Astrocyte (in vitro differentiated cells and primary cell): Measurements from ENCODE around the gene SOHLH1. TPM values are rescaled to one million over a fixed set of nuclear protein-coding genes. Genes with fewer than 3 reads are reported as not detected.

Experiments
- DNase-seq: peaks from one replicate; pipeline ENCODE4 v3.0.0-alpha.2; 2010; ENCODE audit warnings: low read depth
- FAIRE-seq: peaks from 2 replicates; lab custom pipeline; 2011; peaks lifted over from hg19 to GRCh38; lab: Jason Lieb, UNC
- H2AFZ ChIP-seq: 2 replicates; pipeline ENCODE4 v1.6.0; 2012; ENCODE audit warnings: low read depth, low read length, inconsistent platforms
- H3K27ac ChIP-seq: 2 replicates; pipeline ENCODE4 v1.5.1; 2011; ENCODE audit warnings: low read depth, low read length, inconsistent platforms
- H3K27me3 ChIP-seq: 2 replicates; pipeline ENCODE4 v1.6.0; 2011; ENCODE audit warnings: low read length, inconsistent platforms; ENCODE audit not compliant: insufficient read depth
- H3K36me3 ChIP-seq: 2 replicates; pipeline ENCODE4 v1.5.1; 2011; ENCODE audit warnings: low read length, inconsistent platforms; ENCODE audit not compliant: insufficient read depth
- H3K4me1 ChIP-seq: 2 replicates; pipeline ENCODE4 v1.5.1; 2011; ENCODE audit warnings: low read length, inconsistent platforms; ENCODE audit not compliant: insufficient read depth
- H3K4me2 ChIP-seq: 2 replicates; pipeline ENCODE4 v1.6.0; 2012; ENCODE audit warnings: low read length, inconsistent platforms
- H3K4me3 ChIP-seq: 2 replicates; pipeline ENCODE4 v1.5.1; 2011; ENCODE audit warnings: low read depth, mild to moderate bottlenecking, low read length, inconsistent platforms; ENCODE audit not compliant: insufficient read depth
- H3K79me2 ChIP-seq: 2 replicates; pipeline ENCODE4 v1.6.0; 2012; ENCODE audit warnings: mild to moderate bottlenecking, low read length, inconsistent platforms; ENCODE audit not compliant: insufficient read depth
- H3K9ac ChIP-seq: 2 replicates; pipeline ENCODE4 v1.6.0; 2012; ENCODE audit warnings: mild to moderate bottlenecking, low read length, inconsistent platforms
- H3K9me3 ChIP-seq: 2 replicates; pipeline ENCODE4 v1.5.1; 2012; ENCODE audit warnings: low read depth, mild to moderate bottlenecking, low read length, inconsistent platforms; ENCODE audit not compliant: insufficient read depth
- H4K20me1 ChIP-seq: 2 replicates; pipeline ENCODE4 v1.6.0; 2012; ENCODE audit warnings: low read length, inconsistent platforms; ENCODE audit not compliant: insufficient read depth
- H3K27ac Mint-ChIP-seq: one replicate; pipeline ENCODE4 v1.8.0; 2021; ENCODE audit warnings: mild to moderate bottlenecking, mixed read lengths; ENCODE audit not compliant: unreplicated experiment
- H3K27me3 Mint-ChIP-seq: one replicate; pipeline ENCODE4 v1.8.0; 2021; ENCODE audit warnings: low read depth, mixed read lengths; ENCODE audit not compliant: unreplicated experiment
- H3K36me3 Mint-ChIP-seq: one replicate; pipeline ENCODE4 v1.8.0; 2021; ENCODE audit warnings: low read depth, mixed read lengths; ENCODE audit not compliant: unreplicated experiment
- H3K4me1 Mint-ChIP-seq: one replicate; pipeline ENCODE4 v1.8.0; 2021; ENCODE audit warnings: low read depth, mixed read lengths; ENCODE audit not compliant: unreplicated experiment
- H3K4me3 Mint-ChIP-seq: one replicate; pipeline ENCODE4 v1.8.0; 2021; ENCODE audit warnings: mild to moderate bottlenecking, moderate library complexity, mixed read lengths; ENCODE audit not compliant: unreplicated experiment
- H3K9me3 Mint-ChIP-seq: one replicate; pipeline ENCODE4 v1.8.0; 2021; ENCODE audit warnings: mild to moderate bottlenecking, mixed read lengths; ENCODE audit not compliant: unreplicated experiment
- CTCF ChIP-seq: IDR thresholded peaks from 2 replicates; pipeline ENCODE4 v1.5.1; 2011; ENCODE audit warnings: low read depth, mild to moderate bottlenecking, inconsistent platforms, low read length, moderate library complexity; ENCODE audit not compliant: insufficient read depth
- EZH2 ChIP-seq: IDR thresholded peaks from 2 replicates; pipeline ENCODE4 v1.6.1; 2012; ENCODE audit warnings: mild to moderate bottlenecking, low read length, inconsistent platforms; ENCODE audit not compliant: insufficient read depth
- total RNA-seq: library from RNA; stranded (reverse); gene quantifications from 2 replicates; pipeline ENCODE4 v1.2.1, GENCODE V29; 2021

Gene SOHLH1
- total RNA-seq, 1 donor from 2014 or later: not detected

GRCh38 chr9:135737840-135738521, 38.7 kb upstream of the SOHLH1 start:
- Histone ChIP-seq H3K4me1 (no peaks in the 10 kb centered on the region), H3K36me3 (no peaks in the 10 kb centered on the region), H3K79me2 (no peaks in the 10 kb centered on the region), H3K27ac (no peak overlapping the region), H3K9me3 (no peaks in the 10 kb centered on the region), H3K9ac (no peak overlapping the region), H2AFZ (no peak overlapping the region), H3K4me3 (no peak overlapping the region), H4K20me1 (no peaks in the 10 kb centered on the region), H3K27me3 (peaks cover 4% of the 10 kb centered on the region), H3K4me2 (no peak overlapping the region)
- H3K27me3 Mint-ChIP-seq: peaks cover 36% of the 10 kb centered on the region
- no peak for DNase-seq
- no peaks in the 10 kb centered on the region for H3K4me1 Mint-ChIP-seq
- TF ChIP-seq EZH2 (no peak), CTCF (no peak)
- H3K9me3 Mint-ChIP-seq: no peaks in the 10 kb centered on the region
- no peak for FAIRE-seq
- no peaks in the 10 kb centered on the region for H3K36me3 Mint-ChIP-seq
- no peak overlapping the region for H3K27ac Mint-ChIP-seq
- H3K4me3 Mint-ChIP-seq: no peak overlapping the region

- Mint-ChIP-seq H3K36me3 (no peaks in the 10 kb centered on the region), H3K4me1 (no peaks in the 10 kb centered on the region), H3K27ac (no peak overlapping the region), H3K27me3 (peaks cover 41% of the 10 kb centered on the region), H3K4me3 (no peak overlapping the region), H3K9me3 (peaks cover 4% of the 10 kb centered on the region)
- H3K36me3 ChIP-seq: no peaks in the 10 kb centered on the region
- H3K27me3 ChIP-seq: peaks cover 4% of the 10 kb centered on the region
- H3K4me1 ChIP-seq: no peaks in the 10 kb centered on the region
- no peak overlapping the region for H3K4me2 ChIP-seq
- H3K79me2 ChIP-seq: no peaks in the 10 kb centered on the region
- no peak overlapping the region for H3K4me3 ChIP-seq
- H3K9me3 ChIP-seq: no peaks in the 10 kb centered on the region
- H4K20me1 ChIP-seq: no peaks in the 10 kb centered on the region
- H3K9ac ChIP-seq: no peak overlapping the region
- no peak overlapping the region for H2AFZ ChIP-seq
- TF ChIP-seq CTCF (no peak), EZH2 (peak; percentile 19)
- no peak for DNase-seq
- no peak for FAIRE-seq
- H3K27ac ChIP-seq: no peak overlapping the region
Measured at GRCh38 chr9:135736979-135737839, 37.9 kb upstream of the SOHLH1 start.
